Measurements from ENCODE around the gene KIR3DL3. TPM values are rescaled to one million over a fixed set of nuclear protein-coding genes. Genes with fewer than 3 reads are reported as not detected.
"Not testable (repeated sequence)": the region's sequence is repeated elsewhere in the genome, so short reads cannot be mapped to it uniquely, and the experiment has no call there.

KIR3DL3 gene
- polyA plus RNA-seq, 1 donor = not detected

- not testable (repeated sequence) for H3K4me1 ChIP-seq (ENCODE audit: control insufficient read depth, insufficient read depth, low read length); H3K9me3 ChIP-seq (ENCODE audit: control insufficient read depth, low read depth, low read length); DNase-seq; H3K4me3 ChIP-seq (ENCODE audit: low read length); H3K27ac ChIP-seq (ENCODE audit: low read length); H3K27me3 ChIP-seq (ENCODE audit: control insufficient read depth, insufficient read depth, low read length); H3K36me3 ChIP-seq (ENCODE audit: control insufficient read depth, insufficient read depth, low read length)
- 29% methylated on average over 1 of the region's 4 CpGs for WGBS (ENCODE audit: insufficient coverage, low lambda C conversion rate)
These were observed 53.6 kb downstream of the KIR3DL3 start for GRCh38 chr19:54777851-54778250.

- not testable (repeated sequence) for H3K36me3 ChIP-seq (ENCODE audit: control insufficient read depth, insufficient read depth, low read length); H3K4me3 ChIP-seq (ENCODE audit: low read length); H3K27me3 ChIP-seq (ENCODE audit: control insufficient read depth, insufficient read depth, low read length); H3K4me1 ChIP-seq (ENCODE audit: control insufficient read depth, insufficient read depth, low read length); DNase-seq; H3K27ac ChIP-seq (ENCODE audit: low read length); H3K9me3 ChIP-seq (ENCODE audit: control insufficient read depth, low read depth, low read length)
- no CpG with 5 or more reads among the region's 7 CpGs for WGBS (ENCODE audit: insufficient coverage, low lambda C conversion rate)
These were observed 54.7 kb downstream of the KIR3DL3 start for GRCh38 chr19:54778896-54779295.

GRCh38 chr19:54782916-54783315 lies 58.7 kb downstream of the KIR3DL3 start:
- not testable (repeated sequence) for H3K27ac ChIP-seq (ENCODE audit: low read length); H3K9me3 ChIP-seq (ENCODE audit: control insufficient read depth, low read depth, low read length); H3K4me3 ChIP-seq (ENCODE audit: low read length); H3K27me3 ChIP-seq (ENCODE audit: control insufficient read depth, insufficient read depth, low read length); H3K4me1 ChIP-seq (ENCODE audit: control insufficient read depth, insufficient read depth, low read length); DNase-seq; H3K36me3 ChIP-seq (ENCODE audit: control insufficient read depth, insufficient read depth, low read length)
- WGBS (ENCODE audit: insufficient coverage, low lambda C conversion rate) = no CpG with 5 or more reads among the region's 4 CpGs

Other genes with a start within 250 kb of the KIR3DL3 start
- gene LAIR2, start 221.6 kb upstream of the KIR3DL3 start, polyA plus RNA-seq = 0.09 TPM
- gene LILRA2, start 150.7 kb upstream of the KIR3DL3 start, polyA plus RNA-seq = 0.24 TPM
- gene LILRA1, start 130.8 kb upstream of the KIR3DL3 start, polyA plus RNA-seq = 0.43 TPM
- 3.2 TPM for gene LILRB1, start 94.0 kb upstream of the KIR3DL3 start, polyA plus RNA-seq
- gene LILRB4, start 61.5 kb upstream of the KIR3DL3 start, polyA plus RNA-seq = 2.2 TPM
- 0.27 TPM for gene KIR2DL3, start 14.1 kb downstream of the KIR3DL3 start, polyA plus RNA-seq
- gene KIR2DL1, start 45.4 kb downstream of the KIR3DL3 start, polyA plus RNA-seq = 0.27 TPM
- gene KIR2DL4, start 79.2 kb downstream of the KIR3DL3 start, polyA plus RNA-seq = 0.94 TPM
- gene KIR3DL1, start 92.0 kb downstream of the KIR3DL3 start, polyA plus RNA-seq = 0.15 TPM
- 0.30 TPM for gene KIR2DS4, start 108.2 kb downstream of the KIR3DL3 start, polyA plus RNA-seq
- gene KIR3DL2, start 126.0 kb downstream of the KIR3DL3 start, polyA plus RNA-seq = not detected
- not detected for gene FCAR, start 149.8 kb downstream of the KIR3DL3 start, polyA plus RNA-seq
- gene NCR1, start 181.7 kb downstream of the KIR3DL3 start, polyA plus RNA-seq = 1.1 TPM
- gene NLRP7, start 223.1 kb downstream of the KIR3DL3 start, polyA plus RNA-seq = not detected
- 12.6 TPM for gene NLRP2, start 241.9 kb downstream of the KIR3DL3 start, polyA plus RNA-seq